Tibial artery (tissue), 4 donors: ENCODE data around the gene SF3B2.

Experiments
- DNase-seq, 2 donors: peaks; one replicate each; pipeline ENCODE4 v3.0.0-alpha.2; 2019
- H3K27ac ChIP-seq, 2 donors: fragments of 200-600 bp; sonication (generic) in 1 of 2; 1 replicate in 1 of 2; 2 replicates in 1 of 2; pipeline ENCODE4 v1.5.1; 2018 to 2019; ENCODE audit warnings: mild to moderate bottlenecking in 1 of 2
- H3K27me3 ChIP-seq, 2 donors: fragments of 200-600 bp; sonication (generic) in 1 of 2; one replicate each; pipeline versions ENCODE4 v1.5.1 to v1.6.0; 2016 to 2019
- H3K36me3 ChIP-seq, 3 donors: fragments of 200-600 bp; sonication (generic) in 2 of 3; one replicate each; pipeline ENCODE4 v1.5.1; 2016 to 2019; ENCODE audit warnings: mild to moderate bottlenecking in 2 of 3
- H3K4me1 ChIP-seq, 4 donors: fragments of 200-600 bp; sonication (generic) in 2 of 4; 1 replicate in 3 of 4; 2 replicates in 1 of 4; pipeline ENCODE4 v1.5.1; 2016 to 2019
- H3K4me3 ChIP-seq, 2 donors: fragments of 200-600 bp; sonication (generic) in 1 of 2; 1 replicate in 1 of 2; 2 replicates in 1 of 2; pipeline ENCODE4 v1.5.1; 2018 to 2019; ENCODE audit warnings: mild to moderate bottlenecking in 2 of 2
- H3K9me3 ChIP-seq, 3 donors: fragments of 200-600 bp; sonication (generic) in 1 of 3; one replicate each; pipeline ENCODE4 v1.5.1; 2016 to 2019
- intact Hi-C: fragments of 100-400 bp; cut with DNase I; formaldehyde crosslinking; loops from one replicate; pipeline ENCODE4 v1.15.0; 2023; ENCODE audit warnings: low total_unique reads
- TF ChIP-seq, protein P1 (sequence below), 2 experiments: fragments of 200-600 bp in 1 of 2; fragments of 450-650 bp in 1 of 2; IDR thresholded peaks; one replicate each; pipeline ENCODE4 v1.5.1; 2017 to 2019; ENCODE audit warnings: antibody characterized with exemption in 2 of 2, mild to moderate bottlenecking in 1 of 2, moderate library complexity in 1 of 2

Gene SF3B2

DNA sequence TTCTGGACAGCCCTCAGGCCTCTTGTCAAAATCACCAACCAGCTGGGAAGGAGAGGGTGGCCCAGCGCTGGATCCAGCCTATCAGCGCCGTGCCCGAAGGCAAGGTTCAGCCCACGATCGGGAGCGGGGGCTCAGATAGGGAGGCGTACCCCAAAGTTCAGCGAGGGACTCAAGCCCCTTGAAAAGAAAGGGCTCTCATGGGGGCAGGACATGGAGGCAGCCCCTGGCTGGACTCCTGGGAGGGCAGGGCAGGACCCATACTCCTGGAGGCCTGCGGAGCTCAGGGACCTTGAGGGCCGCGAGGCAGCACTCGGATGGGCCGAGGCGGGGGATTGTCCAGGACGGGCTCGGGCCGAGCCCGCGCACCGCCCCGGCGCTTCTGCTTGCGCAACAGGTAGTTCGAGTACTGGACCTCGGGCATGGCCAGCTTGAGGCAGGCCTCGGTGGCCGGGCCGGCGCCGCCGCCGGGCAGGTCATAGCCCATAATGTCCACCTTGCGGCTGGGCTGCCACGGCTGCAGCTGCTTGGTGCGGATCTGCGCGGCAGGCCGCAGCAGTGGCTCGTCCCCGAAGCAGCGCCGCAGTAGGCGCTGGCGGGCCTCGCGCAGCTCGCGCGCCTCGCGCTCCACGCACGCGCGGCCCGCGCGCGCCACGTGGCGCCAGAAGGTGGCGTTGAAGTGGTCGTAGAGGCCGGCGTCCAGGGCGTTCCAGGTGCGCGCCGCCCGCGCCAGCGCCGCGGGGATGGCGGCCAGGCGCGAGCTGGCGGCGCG is 9.8 kb upstream of the SF3B2 start:
- no peaks in the 10 kb centered on the region for H3K36me3 ChIP-seq
- TF ChIP-seq, protein P1, sequence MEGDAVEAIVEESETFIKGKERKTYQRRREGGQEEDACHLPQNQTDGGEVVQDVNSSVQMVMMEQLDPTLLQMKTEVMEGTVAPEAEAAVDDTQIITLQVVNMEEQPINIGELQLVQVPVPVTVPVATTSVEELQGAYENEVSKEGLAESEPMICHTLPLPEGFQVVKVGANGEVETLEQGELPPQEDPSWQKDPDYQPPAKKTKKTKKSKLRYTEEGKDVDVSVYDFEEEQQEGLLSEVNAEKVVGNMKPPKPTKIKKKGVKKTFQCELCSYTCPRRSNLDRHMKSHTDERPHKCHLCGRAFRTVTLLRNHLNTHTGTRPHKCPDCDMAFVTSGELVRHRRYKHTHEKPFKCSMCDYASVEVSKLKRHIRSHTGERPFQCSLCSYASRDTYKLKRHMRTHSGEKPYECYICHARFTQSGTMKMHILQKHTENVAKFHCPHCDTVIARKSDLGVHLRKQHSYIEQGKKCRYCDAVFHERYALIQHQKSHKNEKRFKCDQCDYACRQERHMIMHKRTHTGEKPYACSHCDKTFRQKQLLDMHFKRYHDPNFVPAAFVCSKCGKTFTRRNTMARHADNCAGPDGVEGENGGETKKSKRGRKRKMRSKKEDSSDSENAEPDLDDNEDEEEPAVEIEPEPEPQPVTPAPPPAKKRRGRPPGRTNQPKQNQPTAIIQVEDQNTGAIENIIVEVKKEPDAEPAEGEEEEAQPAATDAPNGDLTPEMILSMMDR (IDR thresholded peaks at IDR 0.05), result no peak
- H3K4me3 ChIP-seq, result no peak overlapping the region
- H3K4me1 ChIP-seq, result peaks cover 0 to 9% (median 6%) of the 10 kb centered on the region in 4 donors
- H3K27me3 ChIP-seq, result no peaks in the 10 kb centered on the region
- H3K9me3 ChIP-seq, result no peaks in the 10 kb centered on the region
- intact Hi-C loops, result no loop called here
- no peak overlapping the region for H3K27ac ChIP-seq
- DNase-seq, result no peak

- TF ChIP-seq, protein P1 (IDR thresholded peaks at IDR 0.05), result no peak
- Histone ChIP-seq H3K27me3 (no peaks in the 10 kb centered on the region), H3K9me3 (no peaks in the 10 kb centered on the region), H3K4me3 (no peak overlapping the region), H3K27ac (no peak overlapping the region), H3K4me1 (peaks cover 0 to 13% (median 11%) of the 10 kb centered on the region in 4 donors), H3K36me3 (no peaks in the 10 kb centered on the region)
- no peak for DNase-seq
- intact Hi-C loops, result no loop called here
These were observed 8.9 kb upstream of the SF3B2 start for GRCh38 chr11:66042996-66043906.

DNA sequence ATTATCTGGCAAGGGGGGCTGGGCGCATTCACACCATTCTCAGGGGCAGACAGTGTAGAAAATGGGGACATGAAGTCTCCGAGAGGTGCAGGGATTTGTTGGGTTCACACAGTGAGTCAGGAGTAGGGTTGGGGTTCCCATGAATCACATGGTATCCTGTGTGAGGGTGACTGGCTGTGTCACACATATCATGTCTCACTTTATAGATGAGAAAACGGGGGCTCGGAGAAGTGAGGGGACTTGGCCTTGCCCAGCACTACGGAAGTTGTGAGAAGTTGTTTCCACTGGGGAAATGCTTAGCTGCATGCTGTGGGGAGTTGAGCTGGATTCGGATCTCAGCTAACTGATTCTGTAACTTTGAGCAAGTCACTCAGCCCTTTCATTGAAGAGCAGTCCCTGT is 7.4 kb upstream of the SF3B2 start:
- no peak for DNase-seq
- TF ChIP-seq, protein P1 (IDR thresholded peaks at IDR 0.05), result no peak
- no peak overlapping the region for H3K27ac ChIP-seq
- intact Hi-C loops, result no loop called here
- peaks cover 0 to 11% of the 10 kb centered on the region in 2 donors for H3K27me3 ChIP-seq
- no peak overlapping the region for H3K4me3 ChIP-seq
- H3K9me3 ChIP-seq, result no peaks in the 10 kb centered on the region
- H3K4me1 ChIP-seq, result peaks cover 0 to 26% (median 19%) of the 10 kb centered on the region in 4 donors
- no peaks in the 10 kb centered on the region for H3K36me3 ChIP-seq

GRCh38 chr11:66045177-66045639 is 7.0 kb upstream of the SF3B2 start:
- TF ChIP-seq, protein P1 (IDR thresholded peaks at IDR 0.05), result peak; percentile 78 to 87
- Histone ChIP-seq H3K36me3 (no peaks in the 10 kb centered on the region), H3K4me1 (peaks cover 0 to 26% (median 19%) of the 10 kb centered on the region in 4 donors), H3K27ac (no peak overlapping the region), H3K9me3 (no peaks in the 10 kb centered on the region), H3K27me3 (peaks cover 0 to 11% of the 10 kb centered on the region in 2 donors), H3K4me3 (no peak overlapping the region)
- DNase-seq, result peak; percentile 54 to 78
- intact Hi-C loops, result no loop called here

DNA sequence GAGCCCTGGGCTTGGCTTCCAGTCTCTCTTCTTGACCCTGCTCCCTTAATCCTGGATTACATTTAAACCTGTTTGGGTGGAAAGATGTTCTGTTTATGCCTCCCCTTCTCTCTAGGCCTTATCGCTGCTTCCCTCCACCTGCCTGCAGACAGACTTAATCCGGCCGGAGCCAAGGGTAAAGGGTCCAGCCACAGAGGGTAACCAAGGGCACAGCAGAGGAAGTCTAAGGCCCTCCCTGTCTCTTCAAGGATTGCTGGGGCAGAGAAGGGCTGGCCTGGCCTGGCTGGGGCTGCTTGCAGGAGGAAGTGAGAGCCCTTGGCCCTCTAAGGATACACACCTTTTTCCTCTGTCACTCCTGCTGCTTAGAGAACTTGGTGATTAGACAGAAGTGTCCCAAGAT is 5.3 kb upstream of the SF3B2 start:
- H3K4me1 ChIP-seq, result peaks cover 0 to 32% (median 25%) of the 10 kb centered on the region in 4 donors
- H3K27ac ChIP-seq, result no peak overlapping the region
- H3K36me3 ChIP-seq, result no peaks in the 10 kb centered on the region
- peaks cover 0 to 11% of the 10 kb centered on the region in 2 donors for H3K27me3 ChIP-seq
- no peak for DNase-seq
- TF ChIP-seq, protein P1 (IDR thresholded peaks at IDR 0.05), result no peak
- intact Hi-C loops, result no loop called here
- H3K9me3 ChIP-seq, result no peaks in the 10 kb centered on the region
- H3K4me3 ChIP-seq, result no peak overlapping the region
